Mucosa of rectum (tissue), 2 donors: Measurements from ENCODE around the gene GALNT9.

Experiments
- H3K27ac ChIP-seq, 2 donors: one replicate each; pipeline ENCODE4 v1.7.0; 2013; ENCODE audit warnings: inconsistent platforms in 2 of 2, low read depth in 2 of 2, low read length in 2 of 2
- H3K27me3 ChIP-seq, 2 donors: one replicate each; pipeline ENCODE4 v1.7.0; 2013; ENCODE audit warnings: low read length in 2 of 2; ENCODE audit not compliant: control insufficient read depth in 2 of 2, insufficient read depth in 2 of 2
- H3K36me3 ChIP-seq, 2 donors: one replicate each; pipeline ENCODE4 v1.7.0; 2013; ENCODE audit warnings: low read length in 2 of 2; ENCODE audit not compliant: control insufficient read depth in 2 of 2, insufficient read depth in 2 of 2
- H3K4me1 ChIP-seq, 2 donors: one replicate each; pipeline ENCODE4 v1.7.0; 2013; ENCODE audit warnings: low read length in 2 of 2, mild to moderate bottlenecking in 1 of 2; ENCODE audit not compliant: control insufficient read depth in 2 of 2, insufficient read depth in 2 of 2
- H3K4me3 ChIP-seq, 2 donors: one replicate each; pipeline ENCODE4 v1.7.0; 2013; ENCODE audit warnings: low read length in 2 of 2
- H3K9ac ChIP-seq, 2 donors: one replicate each; pipeline ENCODE4 v1.7.0; 2013; ENCODE audit warnings: low read length in 2 of 2, low read depth in 1 of 2, mild to moderate bottlenecking in 1 of 2
- H3K9me3 ChIP-seq, 2 donors: one replicate each; pipeline ENCODE4 v1.7.0; 2013; ENCODE audit warnings: low read length in 2 of 2; ENCODE audit not compliant: control insufficient read depth in 2 of 2
- donor health status: healthy.
- donor health status: Normal muscosa, but diverticular disease.

GALNT9 gene

DNA sequence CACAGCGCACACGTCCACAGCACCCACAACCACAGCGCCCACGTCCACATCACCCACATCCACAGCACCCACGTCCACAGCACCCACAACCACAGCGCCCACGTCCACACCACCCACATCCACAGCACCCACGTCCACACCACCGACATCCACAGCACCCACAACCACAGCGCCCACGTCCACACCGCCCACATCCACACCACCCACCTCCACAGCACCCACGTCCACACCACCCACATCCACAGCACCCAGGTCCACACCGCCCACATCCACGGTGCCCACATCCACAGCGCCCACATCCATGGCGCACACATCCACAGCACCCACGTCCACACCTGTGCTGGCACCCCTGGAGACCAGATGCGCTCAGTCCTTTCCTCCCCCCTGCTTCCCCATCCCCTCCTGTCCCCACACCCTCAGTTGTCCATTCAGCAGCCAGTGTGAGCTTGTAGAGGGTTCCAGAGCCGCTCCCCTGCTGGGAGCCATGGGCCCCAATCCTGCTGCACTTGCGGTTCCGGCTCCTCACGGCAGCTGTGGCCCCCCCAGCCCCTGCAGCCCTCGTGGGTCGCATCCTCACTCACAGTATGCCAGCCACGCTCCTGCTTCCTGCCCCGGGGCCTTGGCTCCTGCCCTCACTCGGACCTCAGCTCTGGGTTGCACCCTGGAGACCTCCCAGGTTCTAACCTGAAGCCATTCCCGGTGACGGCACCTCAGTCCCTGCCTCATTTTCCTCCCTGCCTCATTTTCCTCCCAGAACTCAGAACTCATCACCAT lies 37.8 kb downstream of the GALNT9 start:
- Histone ChIP-seq H3K27ac (no peak overlapping the region), H3K4me3 (no peak overlapping the region), H3K27me3 (peaks cover 0 to 3% of the 10 kb centered on the region in 2 donors), H3K9ac (no peak overlapping the region), H3K9me3 (no peaks in the 10 kb centered on the region), H3K4me1 (no peaks in the 10 kb centered on the region), H3K36me3 (no peaks in the 10 kb centered on the region)

- Histone ChIP-seq H3K27me3 (peaks cover 0 to 4% of the 10 kb centered on the region in 2 donors), H3K36me3 (no peaks in the 10 kb centered on the region), H3K27ac (no peak overlapping the region)
Measured at GRCh38 chr12:132290203-132290540, 39.2 kb downstream of the GALNT9 start.

DNA sequence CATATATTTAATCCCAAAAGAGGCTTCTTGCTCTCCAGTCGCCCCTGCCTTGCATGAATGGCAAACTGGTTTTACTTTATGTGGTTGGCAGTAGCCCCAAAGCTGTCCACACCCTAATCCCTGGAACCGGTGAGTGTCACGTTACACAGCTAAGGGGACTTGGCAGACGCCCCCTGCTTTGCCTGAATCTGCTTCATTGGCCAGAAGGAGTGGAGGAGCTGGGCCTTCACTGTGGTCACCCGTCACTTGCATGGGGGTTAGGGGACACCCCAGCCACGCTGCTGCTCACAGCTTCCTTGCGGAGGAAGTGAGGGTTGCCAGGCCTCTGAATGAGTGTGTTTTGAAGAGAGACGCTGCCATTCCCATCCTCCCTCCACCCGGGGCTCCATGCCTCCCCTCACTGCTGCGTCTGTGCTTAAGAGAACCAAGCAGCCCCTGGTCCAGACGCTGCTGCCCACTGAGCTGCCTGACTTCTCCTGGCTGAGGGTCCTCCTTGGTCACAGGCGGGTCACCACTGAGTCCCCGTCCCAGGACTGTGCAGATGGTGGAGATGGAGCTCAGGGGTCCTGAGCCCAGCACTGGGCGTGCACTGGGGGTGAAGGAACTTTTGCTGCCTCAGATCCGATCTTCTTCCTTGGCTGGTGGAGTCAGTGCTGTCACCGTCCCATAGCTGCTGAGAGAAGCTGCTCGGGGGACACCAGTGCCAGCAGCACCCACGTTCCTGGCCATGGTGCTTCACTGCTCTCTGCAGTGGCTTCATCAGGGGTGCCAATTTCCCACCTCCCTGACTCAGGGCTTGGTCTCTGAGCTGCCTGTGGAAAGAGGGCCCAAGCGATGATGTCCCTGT lies 39.8 kb downstream of the GALNT9 start:
- Histone ChIP-seq H3K4me3 (no peak overlapping the region), H3K27me3 (peaks cover 0 to 4% of the 10 kb centered on the region in 2 donors), H3K36me3 (no peaks in the 10 kb centered on the region), H3K27ac (no peak overlapping the region), H3K4me1 (no peaks in the 10 kb centered on the region), H3K9me3 (no peaks in the 10 kb centered on the region), H3K9ac (no peak overlapping the region)

More at GRCh38 chr12:132290203-132290540, 39.2 kb downstream of the GALNT9 start:
- no peak overlapping the region for H3K9ac ChIP-seq
- H3K4me3 ChIP-seq = no peak overlapping the region
- no peaks in the 10 kb centered on the region for H3K9me3 ChIP-seq
- no peaks in the 10 kb centered on the region for H3K4me1 ChIP-seq

- no peaks in the 10 kb centered on the region for H3K4me1 ChIP-seq
- no peak overlapping the region for H3K9ac ChIP-seq
- H3K27me3 ChIP-seq = peaks cover 0 to 3% of the 10 kb centered on the region in 2 donors
- H3K27ac ChIP-seq = no peak overlapping the region
- H3K36me3 ChIP-seq = no peaks in the 10 kb centered on the region
- H3K4me3 ChIP-seq = no peak overlapping the region
- H3K9me3 ChIP-seq = no peaks in the 10 kb centered on the region
Measured at GRCh38 chr12:132288516-132289215, 40.7 kb downstream of the GALNT9 start.

GRCh38 chr12:132287391-132288238 lies 41.8 kb downstream of the GALNT9 start:
- Histone ChIP-seq H3K27me3 (peaks cover 0 to 3% of the 10 kb centered on the region in 2 donors), H3K27ac (no peak overlapping the region), H3K9me3 (no peaks in the 10 kb centered on the region), H3K4me1 (no peaks in the 10 kb centered on the region), H3K36me3 (no peaks in the 10 kb centered on the region), H3K4me3 (no peak overlapping the region), H3K9ac (no peak overlapping the region)

GRCh38 chr12:132286912-132287311 lies 42.5 kb downstream of the GALNT9 start:
- H3K36me3 ChIP-seq = no peaks in the 10 kb centered on the region
- peaks cover 0 to 3% of the 10 kb centered on the region in 2 donors for H3K27me3 ChIP-seq
- H3K9me3 ChIP-seq = no peaks in the 10 kb centered on the region
- no peak overlapping the region for H3K9ac ChIP-seq
- H3K4me3 ChIP-seq = no peak overlapping the region
- H3K27ac ChIP-seq = no peak overlapping the region
- no peaks in the 10 kb centered on the region for H3K4me1 ChIP-seq

- H3K9ac ChIP-seq = no peak overlapping the region
- no peaks in the 10 kb centered on the region for H3K36me3 ChIP-seq
- peaks cover 0 to 3% of the 10 kb centered on the region in 2 donors for H3K27me3 ChIP-seq
- H3K27ac ChIP-seq = no peak overlapping the region
- H3K4me1 ChIP-seq = no peaks in the 10 kb centered on the region
- no peaks in the 10 kb centered on the region for H3K9me3 ChIP-seq
- H3K4me3 ChIP-seq = no peak overlapping the region
Measured at GRCh38 chr12:132285991-132286681, 43.3 kb downstream of the GALNT9 start.

DNA sequence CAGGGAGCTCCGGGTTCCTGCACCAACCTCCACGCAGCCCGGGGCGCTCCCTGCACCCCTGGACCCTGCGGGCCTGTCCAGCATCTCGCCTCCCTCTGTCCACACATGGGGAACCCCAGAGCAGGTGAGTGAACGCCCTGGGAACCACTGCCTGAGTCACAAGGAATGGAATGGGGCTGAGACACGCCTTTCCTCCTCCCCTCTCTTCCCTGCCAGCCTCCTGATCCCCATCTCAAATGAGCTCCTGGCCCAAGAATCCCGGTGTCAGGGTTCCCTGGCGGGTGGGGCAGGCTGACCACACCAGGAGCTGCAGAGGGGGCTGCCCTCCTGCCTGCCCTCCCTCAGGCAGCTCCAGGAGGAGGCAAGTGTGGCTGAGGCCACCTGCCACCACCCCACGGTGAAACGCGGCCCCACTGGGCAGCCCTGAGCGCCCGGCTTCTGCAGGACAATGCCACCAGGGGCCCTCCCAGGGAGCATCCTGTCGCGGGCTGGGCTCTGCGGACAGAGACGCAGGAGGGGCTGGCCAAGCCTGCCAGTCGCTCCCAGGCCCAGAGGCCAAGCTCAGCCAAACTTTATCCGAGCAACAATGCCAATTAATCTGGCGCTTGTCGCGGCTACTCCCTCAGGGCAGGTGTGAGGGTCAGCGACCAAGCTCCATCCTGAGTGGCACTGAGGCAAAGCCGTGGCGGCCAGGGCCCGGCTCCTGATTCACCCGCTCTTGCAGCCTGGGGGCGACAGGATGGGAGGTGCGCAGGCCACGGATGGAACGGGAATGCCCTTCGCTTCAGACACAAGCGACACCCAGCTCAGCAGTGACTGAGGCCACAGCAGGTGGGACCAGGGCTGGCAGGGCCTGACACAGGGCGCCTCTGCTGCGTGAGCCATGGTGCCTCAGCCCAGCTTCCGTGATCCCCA lies 44.3 kb downstream of the GALNT9 start:
- Histone ChIP-seq H3K36me3 (no peaks in the 10 kb centered on the region), H3K4me3 (no peak overlapping the region), H3K9me3 (no peaks in the 10 kb centered on the region), H3K4me1 (no peaks in the 10 kb centered on the region), H3K27me3 (peaks cover 0 to 3% of the 10 kb centered on the region in 2 donors), H3K9ac (no peak overlapping the region), H3K27ac (no peak overlapping the region)
